Body of pancreas (tissue), 4 donors: ENCODE data around the gene GOLGA6A. TPM values are rescaled to one million over a fixed set of nuclear protein-coding genes. Genes with fewer than 3 reads are reported as not detected.
A peak's percentile ranks its signal among the peaks of the same experiment; 100 is the strongest.

ENCODE experiments used
- ATAC-seq: fragments of 150-250 bp; one replicate; pipeline ENCODE4 v1.9.1; 2016
- DNase-seq, 4 donors: peaks; one replicate each; pipeline ENCODE4 v3.0.0-alpha.2; 2019
- H3K27ac ChIP-seq, 4 donors: fragments of 200-600 bp; sonication (generic); 1 replicate in 3 of 4; 2 replicates in 1 of 4; pipeline versions ENCODE4 v1.5.1 to v1.6.1; 2016 to 2019; ENCODE audit warnings: mild to moderate bottlenecking in 1 of 4, mixed read lengths in 1 of 4, moderate library complexity in 1 of 4
- H3K27me3 ChIP-seq, 2 donors: fragments of 200-600 bp; sonication (generic); one replicate each; pipeline ENCODE4 v1.6.0; 2016; ENCODE audit warnings: mild to moderate bottlenecking in 1 of 2
- H3K36me3 ChIP-seq, 2 donors: fragments of 200-600 bp; sonication (generic); replicated peaks in 1 of 2; 2 replicates each; pipeline ENCODE4 v1.5.1; 2016; ENCODE audit warnings: low read depth in 2 of 2; ENCODE audit not compliant: insufficient read depth in 1 of 2
- H3K4me1 ChIP-seq: fragments of 200-600 bp; sonication (generic); one replicate; pipeline ENCODE4 v1.6.0; 2016
- H3K4me3 ChIP-seq, 2 donors: fragments of 200-600 bp; sonication (generic); 1 replicate in 1 of 2; 2 replicates in 1 of 2; pipeline ENCODE4 v1.5.1; 2016 to 2019
- H3K9me3 ChIP-seq, 3 donors: fragments of 200-600 bp; sonication (generic); 1 replicate in 2 of 3; 2 replicates in 1 of 3; pipeline ENCODE4 v1.5.1; 2016
- POLR2A ChIP-seq, 3 donors: fragments of 450-650 bp; IDR thresholded peaks; one replicate each; pipeline ENCODE4 v1.6.1; 2016; ENCODE audit warnings: antibody characterized with exemption in 3 of 3, mild to moderate bottlenecking in 2 of 3
- WGBS, 2 donors: methylation state at CpG; one replicate each; pipeline ENCODE4 v1.1.5; 2017; 5-methylcytosine and 5-hydroxymethylcytosine counted together
- intact Hi-C: fragments of 100-400 bp; cut with DNase I; formaldehyde crosslinking; loops from one replicate; pipeline ENCODE4 v1.15.1; 2023
- total RNA-seq, 2 donors: library from RNA; depleted of rRNA; stranded (reverse); fragments of >200 nt; gene quantifications; one replicate each; pipeline ENCODE4 v1.1.0, GENCODE V29; 2016
- TF ChIP-seq, protein P1 (sequence below), 7 experiments: fragments of 450-650 bp in 4 of 7; fragments of 200-600 bp in 3 of 7; sonication (generic) in 3 of 7; IDR thresholded peaks; one replicate each; pipeline ENCODE4 v1.5.1; 2016 to 2019; ENCODE audit warnings: antibody characterized with exemption in 7 of 7

GOLGA6A gene
- total RNA-seq, 2 donors from 2014 or later, result not detected

DNA sequence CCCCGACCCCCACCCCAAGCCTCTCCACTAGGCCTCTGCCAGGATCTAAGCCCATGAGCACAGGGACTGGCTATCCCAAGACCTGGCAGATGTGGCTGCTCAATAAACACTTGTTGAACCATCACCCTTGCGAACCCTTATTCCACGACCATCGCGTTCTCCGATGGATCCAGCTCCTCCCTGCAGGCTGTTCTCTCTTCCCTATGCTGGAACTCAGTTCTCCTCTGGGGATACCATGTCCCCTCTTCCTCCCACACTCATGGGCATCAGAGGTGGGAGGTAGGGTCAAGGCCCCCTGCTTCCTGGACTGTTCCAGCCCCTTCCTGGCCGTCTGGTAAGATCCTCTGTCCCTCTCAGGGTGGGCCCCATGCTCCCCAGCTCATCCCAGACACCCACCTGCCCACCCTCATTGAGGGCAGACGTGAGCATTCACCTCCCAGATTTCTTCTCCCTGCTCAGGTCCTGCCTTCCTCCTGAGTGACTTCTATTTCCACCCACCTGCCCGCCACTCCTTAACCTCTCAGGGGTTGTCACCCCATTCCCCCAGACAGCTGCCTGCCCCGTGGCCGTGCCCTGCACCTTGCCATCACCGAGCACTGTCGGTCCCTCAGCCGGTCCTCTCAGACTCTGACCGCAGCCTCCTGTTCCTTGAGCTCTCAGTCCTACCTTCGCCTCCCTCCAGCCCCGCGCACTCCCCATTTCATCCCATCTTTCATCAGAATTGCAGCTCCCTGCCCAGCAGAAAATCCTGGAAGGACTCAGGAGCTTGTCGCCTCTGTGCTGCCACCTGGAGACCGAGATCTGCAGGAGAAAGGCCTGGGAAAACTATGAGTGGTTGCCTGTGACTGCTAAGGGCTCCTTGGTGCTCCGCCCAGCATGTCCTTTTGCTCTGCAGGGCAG lies 45.8 kb downstream of the GOLGA6A start:
- WGBS, 2 donors, result 77 to 79% methylated on average over 18 to 21 of the region's 21 CpGs
- DNase-seq, result peak in 3 of 4 donors; percentile 46 to 49 (median 48)
- no peaks in the 10 kb centered on the region for H3K4me1 ChIP-seq
- TF ChIP-seq, protein P1, sequence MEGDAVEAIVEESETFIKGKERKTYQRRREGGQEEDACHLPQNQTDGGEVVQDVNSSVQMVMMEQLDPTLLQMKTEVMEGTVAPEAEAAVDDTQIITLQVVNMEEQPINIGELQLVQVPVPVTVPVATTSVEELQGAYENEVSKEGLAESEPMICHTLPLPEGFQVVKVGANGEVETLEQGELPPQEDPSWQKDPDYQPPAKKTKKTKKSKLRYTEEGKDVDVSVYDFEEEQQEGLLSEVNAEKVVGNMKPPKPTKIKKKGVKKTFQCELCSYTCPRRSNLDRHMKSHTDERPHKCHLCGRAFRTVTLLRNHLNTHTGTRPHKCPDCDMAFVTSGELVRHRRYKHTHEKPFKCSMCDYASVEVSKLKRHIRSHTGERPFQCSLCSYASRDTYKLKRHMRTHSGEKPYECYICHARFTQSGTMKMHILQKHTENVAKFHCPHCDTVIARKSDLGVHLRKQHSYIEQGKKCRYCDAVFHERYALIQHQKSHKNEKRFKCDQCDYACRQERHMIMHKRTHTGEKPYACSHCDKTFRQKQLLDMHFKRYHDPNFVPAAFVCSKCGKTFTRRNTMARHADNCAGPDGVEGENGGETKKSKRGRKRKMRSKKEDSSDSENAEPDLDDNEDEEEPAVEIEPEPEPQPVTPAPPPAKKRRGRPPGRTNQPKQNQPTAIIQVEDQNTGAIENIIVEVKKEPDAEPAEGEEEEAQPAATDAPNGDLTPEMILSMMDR (IDR thresholded peaks at IDR 0.05), result peak in 5 of 7 experiments; percentile 6 to 31 (median 23)
- TF ChIP-seq POLR2A (IDR thresholded peaks at IDR 0.05), result no peak
- no peak overlapping the region for H3K27ac ChIP-seq
- H3K4me3 ChIP-seq, result no peak overlapping the region
- peaks cover 0 to 11% of the 10 kb centered on the region in 2 donors for H3K36me3 ChIP-seq
- no peaks in the 10 kb centered on the region for H3K9me3 ChIP-seq
- H3K27me3 ChIP-seq, result no peaks in the 10 kb centered on the region
- ATAC-seq, result no peak
- intact Hi-C loops, result no loop called here

DNA sequence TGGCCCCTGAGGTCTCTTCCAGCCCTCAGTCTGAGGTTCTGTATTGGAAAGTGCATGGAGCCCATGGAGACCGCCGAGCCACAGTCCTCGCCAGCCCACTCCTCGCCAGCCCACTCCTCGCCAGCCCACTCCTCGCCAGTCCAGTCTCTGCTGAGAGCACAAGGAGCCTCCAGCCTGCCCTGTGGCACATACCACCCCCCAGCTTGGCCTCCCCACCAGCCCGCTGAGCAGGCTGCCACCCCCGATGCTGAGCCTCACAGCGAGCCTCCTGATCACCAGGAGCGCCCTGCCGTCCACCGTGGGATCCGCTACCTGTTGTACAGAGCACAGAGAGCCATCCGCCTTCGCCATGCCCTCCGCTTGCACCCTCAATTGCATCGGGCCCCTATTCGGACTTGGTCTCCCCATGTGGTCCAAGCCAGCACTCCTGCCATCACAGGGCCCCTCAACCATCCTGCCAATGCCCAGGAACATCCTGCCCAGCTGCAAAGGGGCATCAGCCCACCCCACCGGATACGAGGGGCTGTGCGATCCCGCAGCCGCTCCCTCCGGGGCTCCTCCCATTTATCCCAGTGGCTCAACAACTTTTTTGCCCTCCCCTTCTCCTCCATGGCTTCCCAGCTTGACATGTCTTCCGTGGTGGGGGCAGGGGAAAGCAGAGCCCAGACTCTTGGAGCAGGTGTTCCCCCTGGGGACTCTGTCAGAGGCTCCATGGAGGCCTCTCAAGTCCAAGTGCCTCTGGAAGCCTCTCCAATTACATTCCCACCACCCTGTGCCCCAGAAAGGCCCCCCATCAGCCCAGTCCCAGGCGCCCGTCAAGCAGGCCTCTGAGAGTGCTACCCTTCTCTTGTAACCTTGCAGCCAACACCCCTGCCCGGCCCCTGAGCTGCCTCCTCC lies 47.0 kb downstream of the GOLGA6A start:
- Histone ChIP-seq H3K36me3 (peaks cover 0 to 11% of the 10 kb centered on the region in 2 donors), H3K27ac (no peak overlapping the region), H3K4me3 (no peak overlapping the region), H3K9me3 (no peaks in the 10 kb centered on the region), H3K4me1 (no peaks in the 10 kb centered on the region), H3K27me3 (no peaks in the 10 kb centered on the region)
- WGBS, 2 donors, result 88 to 94% methylated on average over 25 to 28 of the region's 28 CpGs
- intact Hi-C loops, result no loop called here
- DNase-seq (no peak), ATAC-seq (no peak)
- TF ChIP-seq, protein P1 (IDR thresholded peaks at IDR 0.05), result no peak
- no peak for TF ChIP-seq POLR2A (IDR thresholded peaks at IDR 0.05)

GRCh38 chr15:74034206-74034755 lies 48.1 kb downstream of the GOLGA6A start:
- Histone ChIP-seq H3K4me1 (no peaks in the 10 kb centered on the region), H3K9me3 (no peaks in the 10 kb centered on the region), H3K27me3 (no peaks in the 10 kb centered on the region), H3K4me3 (no peak overlapping the region), H3K36me3 (peaks cover 0 to 11% of the 10 kb centered on the region in 2 donors), H3K27ac (no peak overlapping the region)
- 82 to 87% methylated on average over 7 to 10 of the region's 10 CpGs for WGBS, 2 donors
- intact Hi-C loops, result no loop called here
- DNase-seq (no peak), ATAC-seq (no peak)
- TF ChIP-seq, protein P1 (IDR thresholded peaks at IDR 0.05), result no peak
- no peak for TF ChIP-seq POLR2A (IDR thresholded peaks at IDR 0.05)

DNA sequence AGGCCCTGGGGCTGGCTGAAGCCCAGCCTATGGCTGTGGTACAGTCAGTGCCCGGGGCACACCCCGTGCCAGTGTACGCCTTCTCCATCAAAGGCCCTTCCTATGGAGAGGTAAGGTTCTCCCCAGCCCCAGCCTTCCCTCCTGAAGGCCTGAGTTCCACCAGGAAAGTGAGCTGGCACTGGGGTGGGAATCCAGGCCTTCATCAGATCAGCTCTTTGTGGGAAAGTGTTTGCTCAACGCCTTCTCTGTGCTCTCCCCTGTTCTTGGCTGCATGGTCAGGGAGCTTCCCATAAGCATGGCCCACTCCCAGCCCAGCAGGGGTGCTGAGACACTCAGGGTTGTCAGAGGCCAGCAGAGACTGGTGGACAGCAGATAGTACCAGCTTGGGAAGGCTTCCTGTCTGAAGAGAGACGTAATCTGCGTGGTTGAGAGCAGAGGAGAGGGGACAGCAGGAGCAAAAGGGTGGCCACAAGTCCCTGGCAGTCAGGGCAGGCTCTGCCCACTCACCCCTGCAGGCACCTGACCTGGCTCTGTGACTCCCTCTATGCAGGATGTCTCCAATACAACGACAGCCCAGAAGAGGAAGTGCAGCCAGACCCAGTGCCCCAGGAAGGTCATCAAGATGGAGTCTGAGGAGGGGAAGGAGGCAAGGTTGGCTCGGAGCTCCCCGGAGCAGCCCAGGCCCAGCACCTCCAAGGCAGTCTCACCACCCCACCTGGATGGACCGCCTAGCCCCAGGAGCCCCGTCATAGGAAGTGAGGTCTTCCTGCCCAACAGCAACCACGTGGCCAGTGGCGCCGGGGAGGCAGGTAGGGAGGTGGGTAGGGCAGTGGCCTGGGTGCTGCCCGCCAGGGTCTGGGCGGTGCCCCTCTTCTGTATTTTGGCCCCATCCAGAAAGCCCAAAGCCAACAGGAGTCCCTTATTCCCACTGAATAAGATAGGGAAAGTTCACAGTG lies 49.5 kb downstream of the GOLGA6A start:
- intact Hi-C loops, result no loop called here
- no peak for ATAC-seq
- Histone ChIP-seq H3K27ac (no peak overlapping the region), H3K9me3 (no peaks in the 10 kb centered on the region), H3K4me3 (no peak overlapping the region), H3K27me3 (no peaks in the 10 kb centered on the region), H3K4me1 (no peaks in the 10 kb centered on the region), H3K36me3 (peaks cover 0 to 11% of the 10 kb centered on the region in 2 donors)
- no peak for DNase-seq
- TF ChIP-seq, protein P1 (IDR thresholded peaks at IDR 0.05), result no peak
- no peak for TF ChIP-seq POLR2A (IDR thresholded peaks at IDR 0.05)
- WGBS, 2 donors, result 79 to 82% methylated on average over 5 to 16 of the region's 16 CpGs
